HG03196 (cell line): ENCODE data around the gene PDE4B.
"Not testable (repeated sequence)": the region's sequence is repeated elsewhere in the genome, so short reads cannot be mapped to it uniquely, and the experiment has no call there.

Experiments
- ATAC-seq: cut with Tn5 transposase; IDR thresholded peaks from one replicate; pipeline ENCODE4 v1.9.1; 2021; ENCODE audit not compliant: unreplicated experiment

The PDE4B gene

DNA sequence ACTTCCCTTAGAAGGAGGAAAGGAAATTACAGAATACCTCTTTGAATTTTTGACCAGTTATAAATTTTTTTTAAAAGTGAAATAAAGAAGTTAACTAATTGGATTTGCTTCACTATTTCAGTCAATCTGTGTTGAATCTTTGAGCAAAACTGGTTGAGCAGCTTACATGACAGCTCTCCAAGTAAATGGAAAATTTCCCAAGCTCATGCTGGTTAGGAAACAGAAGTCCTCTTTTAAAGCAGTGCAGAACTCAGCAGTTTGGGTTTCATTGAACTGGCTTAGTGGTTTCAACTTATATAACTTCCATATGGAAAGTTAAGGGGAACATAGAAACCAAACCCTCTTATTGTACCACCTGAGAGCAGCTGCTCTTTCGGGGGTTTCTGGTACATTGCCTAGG, 250.5 kb downstream of the PDE4B start:
- no peak for ATAC-seq

DNA sequence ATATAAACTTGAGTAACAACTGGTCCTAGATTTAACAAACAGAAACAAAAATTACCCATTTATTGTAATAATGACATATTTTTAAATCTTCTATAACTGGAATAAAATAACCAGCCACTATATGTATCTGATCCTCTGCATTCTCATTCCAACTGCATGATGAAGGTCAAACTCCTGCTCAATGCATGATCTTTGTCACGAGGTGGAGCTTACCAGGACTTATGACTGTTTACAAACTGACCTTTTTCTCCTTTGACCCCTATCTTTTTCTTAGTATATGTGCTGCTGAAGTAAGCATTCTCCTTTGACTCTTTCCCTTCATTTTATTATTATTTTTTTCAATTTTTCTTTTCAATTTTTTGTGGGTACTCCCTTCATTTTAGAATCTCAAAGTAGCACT, 252.2 kb downstream of the PDE4B start:
- no peak for ATAC-seq

DNA sequence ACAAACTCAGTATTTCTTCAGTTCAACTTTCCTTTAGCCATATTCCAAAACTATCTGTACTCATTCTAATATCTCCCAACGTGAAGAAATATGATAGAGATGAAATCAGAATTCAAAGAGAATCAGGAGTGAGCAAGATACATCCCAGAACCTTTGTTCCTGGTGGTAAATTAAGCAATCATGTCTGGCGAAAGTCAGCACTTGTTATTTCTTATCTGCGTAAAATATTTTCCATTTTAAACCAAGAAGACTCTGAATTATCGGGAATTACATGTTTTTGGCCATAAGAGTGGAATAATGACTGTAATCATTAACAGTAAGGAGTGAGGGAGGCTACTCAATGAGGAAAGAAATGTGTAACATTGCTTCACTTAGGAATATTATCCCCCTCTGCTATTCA, 253.7 kb downstream of the PDE4B start:
- no peak for ATAC-seq

GRCh38 chr1:66048011-66048410, 255.3 kb downstream of the PDE4B start:
- no peak for ATAC-seq

GRCh38 chr1:66050123-66050522, 257.4 kb downstream of the PDE4B start:
- no peak for ATAC-seq

DNA sequence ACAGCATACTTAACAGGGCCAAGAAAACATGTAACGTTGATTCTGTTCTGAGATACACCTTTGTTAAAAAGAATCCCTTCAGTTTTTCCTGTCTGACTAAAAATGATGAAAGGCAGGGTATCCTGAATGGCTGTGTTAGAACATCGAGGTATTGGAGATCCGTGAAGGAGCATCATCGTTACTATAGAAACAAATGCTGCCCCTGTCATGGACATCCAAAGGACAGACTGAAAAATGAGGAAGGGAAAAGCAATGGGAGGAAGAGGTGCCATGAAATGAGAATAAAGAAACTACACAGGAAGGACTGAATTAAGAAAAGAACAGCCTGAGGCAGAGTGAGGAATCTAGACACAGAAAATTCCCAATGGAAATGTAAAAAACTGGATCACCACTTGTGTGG, 257.9 kb downstream of the PDE4B start:
- no peak for ATAC-seq

DNA sequence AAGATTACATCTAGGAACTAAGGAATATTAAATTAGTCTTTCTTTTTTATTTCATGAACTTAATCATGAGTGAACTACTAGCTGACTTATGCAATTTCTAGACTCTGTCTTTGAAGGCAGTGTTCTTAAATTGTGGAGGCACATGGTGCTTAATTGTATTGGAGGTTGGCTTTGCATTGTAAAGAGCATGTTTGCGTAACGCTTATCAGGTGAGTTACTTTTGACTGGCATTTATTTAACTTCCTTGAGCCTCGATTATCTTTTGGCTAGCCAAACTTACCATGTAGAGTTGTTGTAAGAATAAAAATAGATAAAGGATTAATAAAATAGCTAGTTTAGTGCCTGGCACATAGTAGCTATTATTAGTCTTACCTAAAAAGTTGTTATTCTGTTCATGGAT, 262.4 kb downstream of the PDE4B start:
- no peak for ATAC-seq

- not testable (repeated sequence) for ATAC-seq
Observed at GRCh38 chr1:66057448-66057847, 264.8 kb downstream of the PDE4B start.

DNA sequence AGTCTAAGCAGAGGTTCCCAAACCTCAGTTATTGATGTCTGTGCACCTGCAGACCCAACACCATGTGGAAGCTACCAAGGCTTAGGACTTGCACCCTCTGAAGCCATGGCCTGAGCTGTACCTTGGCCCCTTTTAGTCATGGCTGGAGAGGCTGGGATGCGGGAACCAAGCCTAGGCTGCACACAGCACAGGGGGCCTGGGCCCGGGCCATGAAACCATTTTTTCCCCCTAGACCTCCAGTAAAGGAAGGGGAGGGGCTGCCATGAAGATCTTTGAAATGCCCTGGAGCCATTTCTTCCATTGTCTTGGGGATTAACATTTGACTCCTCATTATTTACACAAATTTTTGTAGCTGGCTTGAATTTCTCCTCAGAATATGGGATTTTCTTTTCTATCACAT, 265.9 kb downstream of the PDE4B start:
- ATAC-seq, result no peak

DNA sequence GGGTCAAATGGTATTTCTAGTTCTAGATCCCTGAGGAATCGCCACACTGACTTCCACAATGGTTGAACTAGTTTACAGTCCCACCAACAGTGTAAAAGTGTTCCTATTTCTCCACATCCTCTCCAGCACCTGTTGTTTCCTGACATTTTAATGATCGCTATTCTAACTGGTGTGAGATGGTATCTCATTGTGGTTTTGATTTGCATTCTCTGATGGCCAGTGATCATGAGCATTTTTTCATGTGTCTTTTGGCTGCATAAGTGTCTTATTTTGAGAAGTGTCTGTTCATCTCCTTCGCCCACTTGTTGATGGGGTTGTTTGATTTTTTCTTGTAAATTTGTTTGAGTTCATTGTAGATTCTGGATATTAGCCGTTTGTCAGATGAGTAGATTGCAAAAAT, 274.5 kb downstream of the PDE4B start:
- ATAC-seq, result not testable (repeated sequence)

GRCh38 chr1:66069976-66070876, 277.5 kb downstream of the PDE4B start:
- no peak for ATAC-seq

GRCh38 chr1:66073388-66073787, 280.7 kb downstream of the PDE4B start:
- ATAC-seq, result no peak

DNA sequence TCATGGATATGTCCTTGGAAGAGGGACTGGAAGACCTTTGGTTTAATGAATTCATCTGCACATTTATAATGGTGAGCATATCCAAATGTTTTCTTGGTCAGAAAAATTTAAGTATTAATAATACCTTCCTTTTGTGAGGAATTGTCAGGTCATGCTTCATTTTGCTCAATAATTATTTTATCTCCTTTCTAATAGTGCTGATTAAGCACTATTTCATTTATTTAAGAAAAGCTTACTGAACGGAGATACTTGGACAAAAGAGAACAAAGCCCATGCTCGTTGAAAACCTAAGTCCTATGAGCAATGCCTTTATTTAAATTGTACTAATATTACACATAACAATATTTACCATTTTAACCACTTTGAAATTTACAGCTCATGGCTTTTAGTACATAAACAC, 281.5 kb downstream of the PDE4B start:
- ATAC-seq, result no peak

DNA sequence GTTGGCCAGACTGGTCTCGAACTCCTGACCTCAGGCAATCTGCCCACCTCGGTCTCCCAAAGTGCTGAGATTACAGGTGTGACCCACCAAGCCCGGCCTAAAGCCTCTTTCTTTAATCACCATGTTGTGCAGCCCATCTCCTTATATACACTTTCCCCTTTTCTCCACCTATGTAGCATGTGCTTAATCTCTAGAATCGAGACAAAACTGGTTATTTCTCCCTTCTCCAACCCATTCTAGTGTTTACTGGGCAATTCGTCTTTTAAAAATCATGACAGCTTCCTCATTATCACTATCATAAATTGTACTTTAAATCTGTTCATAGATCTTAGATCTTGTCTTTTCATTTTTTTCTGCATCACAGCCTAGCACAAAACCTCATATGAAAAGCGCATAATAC, 285.7 kb downstream of the PDE4B start:
- no peak for ATAC-seq

DNA sequence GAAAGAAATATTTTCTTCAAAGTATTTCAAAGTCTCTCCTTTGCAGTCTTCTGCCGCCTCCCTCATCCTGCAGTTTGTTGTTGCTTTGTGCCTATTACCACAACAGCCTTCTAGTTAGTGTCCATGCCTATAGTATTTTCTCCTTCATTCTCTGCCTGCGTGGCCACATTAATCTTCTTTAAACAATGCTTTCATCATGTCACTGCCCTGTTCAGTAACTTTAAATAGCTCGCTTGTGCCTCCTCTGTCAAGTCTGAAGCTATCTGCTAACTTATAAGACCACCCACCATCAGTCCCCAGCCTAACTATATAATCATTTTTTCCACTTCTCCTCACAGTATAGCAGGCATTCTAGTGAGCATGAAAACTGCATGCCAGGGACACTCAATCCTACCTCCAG, 290.3 kb downstream of the PDE4B start:
- ATAC-seq, result no peak

DNA sequence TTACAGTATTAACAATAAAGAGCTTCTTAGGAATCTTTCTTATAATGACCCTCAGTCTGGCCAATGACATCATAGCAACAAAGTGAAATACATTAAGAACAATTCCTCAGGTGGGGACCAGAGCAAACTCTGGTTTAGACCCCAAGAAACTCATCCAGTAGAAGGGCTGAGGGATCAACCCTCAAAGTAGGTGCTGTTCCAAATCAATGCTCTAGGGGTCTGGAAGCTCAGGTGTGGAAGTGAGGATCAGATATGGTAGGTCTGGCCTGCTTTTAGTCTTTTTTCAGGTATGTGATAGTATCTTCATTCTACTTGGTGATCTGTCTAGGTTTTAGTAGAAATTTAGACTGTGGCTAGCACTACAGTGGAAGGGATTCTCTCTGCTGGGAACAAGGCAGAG, 291.7 kb downstream of the PDE4B start:
- no peak for ATAC-seq

DNA sequence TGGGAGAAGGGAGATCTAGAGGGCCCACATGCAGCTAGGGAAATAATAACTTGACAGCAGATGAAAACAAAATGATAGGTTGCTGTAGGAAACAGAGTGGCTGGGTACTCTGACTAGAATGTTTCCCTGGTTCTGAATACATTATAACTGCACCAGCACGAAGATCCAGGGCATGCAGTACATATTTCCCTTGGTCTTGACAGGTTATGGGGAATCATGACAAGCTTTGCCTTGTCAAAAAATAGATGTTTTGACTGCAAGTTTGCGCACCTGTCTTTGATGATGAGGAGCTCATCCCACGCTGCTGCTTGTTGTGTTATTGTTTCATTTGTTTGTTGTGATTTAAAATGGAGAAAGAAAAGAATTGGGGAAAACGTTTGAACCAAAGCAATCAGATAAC, 292.9 kb downstream of the PDE4B start:
- no peak for ATAC-seq

DNA sequence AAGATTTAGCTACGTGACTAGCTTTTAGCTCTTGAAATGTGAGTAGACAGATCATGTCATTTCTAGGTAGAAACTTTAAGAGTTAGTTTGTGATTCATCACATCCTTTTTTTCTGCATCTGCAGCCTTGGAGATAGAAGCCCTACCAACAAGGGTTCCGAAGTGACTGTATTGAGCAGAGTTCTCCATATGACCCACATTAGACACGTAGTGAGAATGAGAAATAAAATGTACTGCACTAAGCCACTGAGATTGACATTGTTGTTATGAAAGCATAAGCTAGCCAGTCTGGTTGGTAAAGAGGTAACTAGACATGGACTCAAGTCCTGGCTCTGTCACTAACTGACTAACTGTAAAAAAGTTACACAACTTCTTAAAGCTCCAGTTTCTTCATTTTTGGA, 296.1 kb downstream of the PDE4B start:
- ATAC-seq, result no peak

GRCh38 chr1:66090859-66091457, 298.3 kb downstream of the PDE4B start:
- ATAC-seq, result no peak

DNA sequence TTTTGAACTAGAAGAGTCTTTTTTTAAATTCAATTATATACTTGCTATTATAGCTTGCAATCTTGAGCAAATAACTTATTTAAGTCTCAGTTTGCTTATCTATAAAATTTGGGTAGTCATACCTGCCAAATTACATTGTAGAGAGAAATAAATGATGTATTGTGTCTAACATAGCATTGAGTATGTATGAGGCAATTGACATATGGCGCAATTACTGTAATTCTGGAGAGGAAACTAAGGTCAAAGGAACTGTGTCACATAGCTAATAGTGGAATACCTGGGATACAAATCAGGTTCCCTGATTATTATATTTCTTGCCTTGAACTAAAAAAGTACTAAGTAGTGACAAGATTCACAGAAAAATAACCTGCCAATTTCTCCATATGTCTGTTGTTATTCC, 302.5 kb downstream of the PDE4B start:
- no peak for ATAC-seq

- ATAC-seq, result not testable (repeated sequence)
Observed at GRCh38 chr1:66100959-66101358, 308.3 kb downstream of the PDE4B start.

DNA sequence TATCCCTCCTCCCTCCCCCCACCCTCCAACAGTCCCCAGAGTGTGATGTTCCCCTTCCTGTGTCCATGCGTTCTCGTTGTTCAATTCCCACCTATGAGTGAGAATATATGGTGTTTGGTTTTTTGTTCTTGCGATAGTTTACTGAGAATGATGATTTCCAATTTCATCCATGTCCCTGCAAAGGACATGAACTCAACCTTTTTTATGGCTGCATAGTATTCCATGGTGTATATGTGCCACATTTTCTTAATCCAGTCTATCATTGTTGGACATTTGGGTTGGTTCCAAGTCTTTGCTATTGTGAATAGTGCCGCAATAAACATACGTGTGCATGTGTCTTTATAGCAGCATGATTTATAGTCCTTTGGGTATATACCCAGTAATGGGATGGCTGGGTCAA, 311.4 kb downstream of the PDE4B start:
- not testable (repeated sequence) for ATAC-seq

DNA sequence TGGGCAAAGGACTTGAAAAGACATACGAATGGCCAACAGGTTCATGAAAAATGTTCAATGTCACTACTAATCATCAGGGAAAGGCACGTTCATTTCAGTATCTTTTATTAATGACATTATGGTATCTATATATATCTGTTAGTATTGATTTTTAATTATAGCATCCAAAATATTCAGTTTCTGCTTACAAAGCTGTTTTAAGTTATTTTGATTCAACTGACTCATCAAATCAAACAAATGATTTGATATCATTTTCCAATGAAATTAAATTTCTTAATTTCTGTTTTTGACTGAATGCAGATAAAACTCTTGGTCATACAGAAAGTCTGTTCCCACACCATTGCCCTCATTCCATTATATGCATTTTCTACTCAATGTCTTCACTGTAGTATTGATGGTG, 315.9 kb downstream of the PDE4B start:
- ATAC-seq, result no peak
